ENCODE measurements around the gene MAML3.

DNA sequence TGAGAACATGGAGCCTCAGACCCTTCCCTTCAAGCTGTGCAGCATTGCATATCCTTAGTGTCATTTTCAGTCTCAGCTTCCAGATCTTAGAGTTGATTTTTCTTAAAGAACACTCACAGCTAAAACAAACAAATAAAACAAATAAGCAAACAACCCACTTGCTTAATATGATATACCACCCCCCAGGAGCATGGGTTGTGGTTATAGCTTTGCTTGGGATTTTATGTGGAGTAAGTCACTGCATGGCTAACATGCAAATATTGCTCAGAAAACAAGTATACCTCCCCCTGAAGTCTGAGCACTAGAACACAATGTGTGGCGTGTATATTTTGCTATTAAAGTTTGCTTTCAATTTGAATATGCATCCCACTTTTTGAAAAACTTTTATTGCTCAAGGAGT is 409.8 kb downstream of the MAML3 start:
- TF ChIP-seq POLR2AphosphoS5 (IDR thresholded peaks at IDR 0.05; ENCODE audit: low read depth, low read length) (no peak), POLR2A (IDR thresholded peaks at IDR 0.05; ENCODE audit: low read depth, low read length) (no peak), SPI1 (IDR thresholded peaks at IDR 0.05; ENCODE audit: low read depth, low read length) (no peak), PAX5 (IDR thresholded peaks at IDR 0.05; ENCODE audit: insufficient read depth, low read length, severe bottlenecking) (no peak), POU2F2 (IDR thresholded peaks at IDR 0.05; ENCODE audit: low read depth, low read length) (no peak), TAF1 (IDR thresholded peaks at IDR 0.05; ENCODE audit: low read depth, low read length) (no peak)

Measured in GM12891 (cell line).